SIG-M5 treated with dmso at 0.1 percent for 504 hours (cell line): ENCODE results near the gene NCBP3.

Experiments
- DNase-seq: peaks from one replicate; lab custom pipeline; 2025; ENCODE audit not compliant: unreplicated experiment; lab: John Stamatoyannopoulos, UW

The NCBP3 gene

GRCh38 chr17:3761036-3761917 is 84.8 kb downstream of the NCBP3 start:
- DNase-seq = no peak

- no peak for DNase-seq
These were observed 86.3 kb downstream of the NCBP3 start for GRCh38 chr17:3759597-3760216.

- no peak for DNase-seq
These were observed 90.6 kb downstream of the NCBP3 start for GRCh38 chr17:3755335-3756030.

GRCh38 chr17:3754458-3755334 is 91.3 kb downstream of the NCBP3 start:
- peak; percentile 61 for DNase-seq

- DNase-seq = no peak
These were observed 92.0 kb downstream of the NCBP3 start for GRCh38 chr17:3754066-3754457.

GRCh38 chr17:3753624-3754023 is 92.4 kb downstream of the NCBP3 start:
- no peak for DNase-seq
